HFF-Myc (cell line): ENCODE results near the gene PWWP2B.

Source experiments
- DNase-seq: peaks from one replicate; pipeline ENCODE4 v3.0.0-alpha.2; 2011; ENCODE audit warnings: low read depth; ENCODE audit errors: extremely low read depth
- H3K4me3 ChIP-seq: replicated peaks from 2 replicates; pipeline ENCODE4 v1.5.1; 2011; ENCODE audit warnings: low read depth, mild to moderate bottlenecking, control low read depth, low read length
- TF ChIP-seq, protein P1 (sequence below): IDR thresholded peaks from 2 replicates; pipeline ENCODE4 v1.5.1; 2012; ENCODE audit warnings: mild to moderate bottlenecking, low read depth, low read length, control low read depth; ENCODE audit errors: missing control alignments

The PWWP2B gene

DNA sequence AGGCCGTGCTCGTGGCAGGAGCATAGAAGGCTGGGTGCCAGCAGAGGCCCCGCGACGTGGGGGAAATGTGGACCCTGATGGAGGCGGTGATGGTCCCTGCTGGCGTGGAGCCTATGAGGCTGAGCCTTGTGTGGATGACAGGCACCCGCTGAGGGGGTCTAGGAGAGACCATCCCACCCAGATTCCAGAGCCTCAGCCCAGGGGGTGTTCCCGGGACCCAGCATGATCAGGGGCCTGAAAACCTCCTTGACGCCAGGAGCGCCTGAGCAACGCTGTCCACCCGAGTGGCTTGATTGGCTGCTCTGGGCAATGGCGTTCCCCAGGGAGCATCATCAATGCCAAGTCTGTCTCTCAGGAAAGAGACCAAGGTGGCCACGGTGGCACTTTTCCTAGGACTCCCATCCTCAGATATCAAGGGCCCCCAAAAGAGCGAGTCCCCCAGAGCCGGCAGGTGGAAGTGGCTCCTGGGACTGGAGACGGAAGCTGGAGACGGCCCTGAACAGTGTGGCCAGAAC, 61.1 kb downstream of the PWWP2B start:
- H3K4me3 ChIP-seq = no peak overlapping the region
- no peak for DNase-seq
- TF ChIP-seq, protein P1, sequence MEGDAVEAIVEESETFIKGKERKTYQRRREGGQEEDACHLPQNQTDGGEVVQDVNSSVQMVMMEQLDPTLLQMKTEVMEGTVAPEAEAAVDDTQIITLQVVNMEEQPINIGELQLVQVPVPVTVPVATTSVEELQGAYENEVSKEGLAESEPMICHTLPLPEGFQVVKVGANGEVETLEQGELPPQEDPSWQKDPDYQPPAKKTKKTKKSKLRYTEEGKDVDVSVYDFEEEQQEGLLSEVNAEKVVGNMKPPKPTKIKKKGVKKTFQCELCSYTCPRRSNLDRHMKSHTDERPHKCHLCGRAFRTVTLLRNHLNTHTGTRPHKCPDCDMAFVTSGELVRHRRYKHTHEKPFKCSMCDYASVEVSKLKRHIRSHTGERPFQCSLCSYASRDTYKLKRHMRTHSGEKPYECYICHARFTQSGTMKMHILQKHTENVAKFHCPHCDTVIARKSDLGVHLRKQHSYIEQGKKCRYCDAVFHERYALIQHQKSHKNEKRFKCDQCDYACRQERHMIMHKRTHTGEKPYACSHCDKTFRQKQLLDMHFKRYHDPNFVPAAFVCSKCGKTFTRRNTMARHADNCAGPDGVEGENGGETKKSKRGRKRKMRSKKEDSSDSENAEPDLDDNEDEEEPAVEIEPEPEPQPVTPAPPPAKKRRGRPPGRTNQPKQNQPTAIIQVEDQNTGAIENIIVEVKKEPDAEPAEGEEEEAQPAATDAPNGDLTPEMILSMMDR = no peak

DNA sequence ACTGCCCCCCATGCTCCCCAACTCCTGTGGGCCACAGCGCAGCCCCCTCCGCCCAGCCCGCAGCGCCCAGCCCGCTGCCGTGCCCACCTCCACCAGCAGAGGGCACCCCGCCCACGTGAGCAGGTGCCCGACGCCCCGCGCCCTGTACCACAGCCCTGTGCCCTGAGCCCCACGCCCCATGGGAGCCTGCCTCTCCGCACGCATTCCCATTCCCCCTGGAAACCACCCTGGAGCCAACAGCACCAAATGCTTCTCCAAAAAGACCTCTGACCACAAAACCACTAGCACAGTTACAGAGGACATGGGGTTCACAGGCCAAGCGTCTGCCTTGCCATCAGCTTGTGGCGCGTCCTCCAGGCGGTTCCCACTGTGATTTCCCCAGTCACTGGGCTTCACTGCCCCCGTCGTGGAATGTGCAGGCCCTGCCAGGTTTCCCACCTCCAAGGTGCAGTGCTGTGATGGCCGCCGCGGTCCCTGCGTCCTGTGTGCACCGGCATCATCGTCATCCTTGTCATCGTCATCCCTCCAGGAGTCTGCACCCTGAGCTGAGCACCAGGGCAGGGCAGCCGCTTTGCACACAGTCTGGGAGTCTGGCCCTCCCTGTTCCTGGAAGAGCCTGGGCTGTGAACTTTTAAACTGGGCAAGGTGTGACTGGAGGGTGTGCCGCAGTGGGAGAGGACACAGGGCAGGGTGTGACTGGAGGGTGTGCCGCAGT, 61.7 kb downstream of the PWWP2B start:
- no peak for DNase-seq
- TF ChIP-seq, protein P1 = peak; percentile 83
- no peak overlapping the region for H3K4me3 ChIP-seq

DNA sequence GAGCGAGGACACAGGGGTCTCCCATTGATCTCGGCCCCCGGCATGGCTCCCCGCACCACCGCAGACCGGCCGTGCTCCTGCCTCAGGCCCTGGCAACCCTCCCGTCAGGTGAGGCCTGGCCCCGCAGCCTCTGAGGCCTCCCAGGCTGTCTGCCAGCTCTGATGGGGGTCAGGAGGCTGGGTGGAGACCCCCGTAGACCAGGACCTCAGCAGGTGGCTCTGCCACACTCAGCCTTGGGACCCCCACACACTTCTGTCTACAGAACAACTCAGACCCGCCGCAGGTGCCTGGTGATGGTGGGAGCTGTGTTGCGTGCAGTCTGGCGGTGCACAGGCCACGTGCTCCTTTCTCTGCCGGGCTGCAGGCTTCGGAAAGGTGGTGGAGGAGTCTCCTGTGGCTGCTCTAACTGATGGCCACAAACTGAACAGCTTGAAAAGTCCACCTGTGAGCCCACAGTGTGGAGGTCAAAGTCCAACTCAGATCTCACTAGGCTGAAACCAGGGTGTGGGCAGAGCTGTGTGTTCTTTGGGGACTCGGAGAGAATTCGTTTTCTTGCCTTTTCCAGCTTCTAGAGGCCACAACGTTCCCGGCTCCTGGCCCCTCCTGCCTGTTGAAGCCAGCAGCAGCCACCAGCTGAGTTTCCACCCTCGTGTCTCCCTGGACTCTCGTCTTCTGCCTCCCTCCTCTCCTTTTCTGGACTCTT, 62.5 kb downstream of the PWWP2B start:
- H3K4me3 ChIP-seq = no peak overlapping the region
- TF ChIP-seq, protein P1 = no peak
- DNase-seq = no peak

DNA sequence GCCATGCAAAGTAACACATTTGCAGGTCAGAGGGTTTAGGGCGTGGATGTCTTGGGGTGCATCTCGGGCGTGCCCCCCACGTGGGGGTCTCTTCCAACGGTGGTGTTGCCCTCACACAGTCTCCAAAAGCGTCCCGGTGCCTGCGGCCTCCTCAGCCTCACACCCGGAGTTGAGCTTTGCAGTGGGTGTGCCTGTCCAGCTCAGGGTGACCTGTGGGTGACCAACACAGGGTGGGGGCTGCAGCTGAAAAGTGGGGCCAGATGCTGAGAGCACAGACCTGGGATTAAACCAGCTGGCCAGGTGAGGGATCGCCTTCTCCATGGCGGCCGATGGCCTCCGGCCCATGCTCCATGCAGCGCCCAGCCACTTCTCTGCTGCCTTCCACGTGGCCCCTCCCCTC, 63.1 kb downstream of the PWWP2B start:
- DNase-seq = no peak
- H3K4me3 ChIP-seq = no peak overlapping the region
- TF ChIP-seq, protein P1 = no peak

DNA sequence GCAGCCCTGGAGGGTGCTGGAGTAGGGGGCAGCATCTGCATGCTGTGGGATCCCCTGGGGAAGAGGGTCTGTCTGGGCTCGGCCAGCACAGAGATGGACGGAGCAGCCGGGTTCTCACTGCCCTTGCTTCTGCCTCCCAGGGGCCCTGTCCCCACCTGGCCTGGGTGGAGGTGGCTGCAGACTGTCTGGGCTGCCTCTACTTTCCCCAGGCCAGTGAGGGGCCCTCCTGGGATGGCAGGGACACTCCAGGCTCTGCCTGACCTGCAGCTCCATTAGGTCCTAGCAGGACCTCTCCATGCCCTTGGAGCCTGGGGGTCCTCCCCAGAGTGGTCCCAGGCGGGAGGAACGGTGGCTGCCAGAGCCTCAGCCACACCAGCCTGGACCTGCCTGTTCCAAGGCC, 63.7 kb downstream of the PWWP2B start:
- no peak for DNase-seq
- no peak overlapping the region for H3K4me3 ChIP-seq
- TF ChIP-seq, protein P1 = no peak

DNA sequence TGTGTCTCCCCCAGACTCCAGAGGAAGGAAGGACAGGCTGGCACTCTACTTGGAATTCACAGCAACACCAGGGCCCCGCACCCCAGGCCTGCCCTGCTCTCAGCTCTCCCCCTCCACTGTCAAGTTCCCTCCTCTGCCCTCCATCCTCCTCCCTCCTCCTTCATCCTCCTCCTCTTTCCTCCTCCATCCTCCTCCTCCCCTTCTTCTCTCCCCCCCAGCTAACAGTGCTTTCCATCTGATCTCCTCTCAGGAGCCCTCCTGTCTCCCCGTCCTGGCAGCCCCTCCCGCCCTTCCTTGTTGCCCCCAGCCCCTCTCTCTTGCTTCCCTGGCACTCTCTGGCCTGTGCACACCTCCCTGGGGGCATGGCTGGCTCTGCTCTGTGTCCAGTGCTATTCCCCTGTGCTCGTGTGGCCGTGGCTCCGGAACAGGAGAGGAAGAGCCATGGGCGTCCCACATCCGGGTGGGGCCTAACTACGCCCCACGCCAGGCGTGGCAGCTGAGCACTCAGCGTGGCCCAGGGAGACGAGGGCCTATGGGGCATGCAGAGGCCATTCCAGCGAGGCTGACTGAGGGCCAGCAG, 64.2 kb downstream of the PWWP2B start:
- TF ChIP-seq, protein P1 = no peak
- DNase-seq = no peak

More for the DNA sequence above, 64.2 kb downstream of the PWWP2B start:
- no peak overlapping the region for H3K4me3 ChIP-seq
